Measurements from ENCODE around the gene ANKRD63. TPM values are rescaled to one million over a fixed set of nuclear protein-coding genes. Genes with fewer than 3 reads are reported as not detected.

ANKRD63 gene
- total RNA-seq, 1 donor, result not detected

GRCh38 chr15:40242601-40243000 is 40.3 kb downstream of the ANKRD63 start:
- Histone ChIP-seq H3K4me3 (ENCODE audit: low read length) (no peak overlapping the region), H3K4me1 (ENCODE audit: insufficient read depth, low read length) (peaks cover 11% of the 10 kb centered on the region), H3K9me3 (ENCODE audit: low read depth, low read length) (no peaks in the 10 kb centered on the region), H3K27me3 (ENCODE audit: insufficient read depth, low read length) (peaks cover 5% of the 10 kb centered on the region)

GRCh38 chr15:40242213-40242599 is 40.7 kb downstream of the ANKRD63 start:
- H3K27me3 ChIP-seq (ENCODE audit: insufficient read depth, low read length), result peaks cover 5% of the 10 kb centered on the region
- no peaks in the 10 kb centered on the region for H3K9me3 ChIP-seq (ENCODE audit: low read depth, low read length)
- peaks cover 11% of the 10 kb centered on the region for H3K4me1 ChIP-seq (ENCODE audit: insufficient read depth, low read length)
- H3K4me3 ChIP-seq (ENCODE audit: low read length), result no peak overlapping the region

DNA sequence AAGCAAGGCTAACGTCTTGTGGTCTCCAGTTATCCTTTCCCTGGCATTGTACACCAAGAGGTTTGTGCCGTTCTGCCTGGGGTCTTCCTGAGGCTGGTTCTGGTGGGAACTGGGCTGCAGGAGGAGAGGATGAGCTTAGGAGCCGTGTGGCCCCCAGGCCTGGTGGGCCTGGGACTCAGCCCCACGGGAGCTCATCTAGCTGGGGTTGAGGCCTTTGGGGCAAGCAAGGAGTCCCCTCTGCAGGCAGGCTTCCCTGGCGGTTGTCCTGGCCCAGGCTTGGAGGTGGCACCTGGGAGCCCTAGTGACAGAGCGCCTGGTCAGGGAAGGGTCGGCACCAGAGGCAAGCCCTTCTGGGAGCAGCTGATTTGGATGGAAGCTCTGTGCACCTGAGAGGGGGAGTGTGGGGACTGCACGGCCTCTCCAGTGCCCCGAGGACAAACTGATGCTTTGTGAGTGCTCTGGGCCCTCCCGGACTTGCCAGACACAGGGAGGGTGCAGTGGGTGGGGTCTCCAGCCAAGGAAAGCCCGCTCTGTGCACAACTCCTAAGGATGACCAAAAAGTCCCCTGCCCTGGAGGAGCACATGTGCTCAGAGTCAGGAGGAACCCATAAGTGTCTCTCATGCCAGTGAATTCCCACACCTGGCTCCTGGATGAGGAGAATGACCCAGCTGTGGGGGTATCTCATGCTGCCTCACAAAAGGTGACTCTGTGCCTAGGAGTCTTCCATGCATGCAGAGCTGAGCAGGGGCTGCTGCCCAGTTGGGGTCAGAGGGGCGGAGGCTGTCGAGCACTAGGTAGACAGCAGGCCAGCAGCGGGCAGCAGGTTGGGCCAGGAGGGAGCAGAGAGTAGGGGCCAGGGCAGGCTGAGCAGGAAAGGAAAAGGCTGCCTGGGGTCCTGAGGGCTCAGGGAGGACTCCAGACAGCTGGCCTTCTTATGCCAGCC is 41.3 kb downstream of the ANKRD63 start:
- H3K9me3 ChIP-seq (ENCODE audit: low read depth, low read length), result no peaks in the 10 kb centered on the region
- H3K4me3 ChIP-seq (ENCODE audit: low read length), result no peak overlapping the region
- H3K4me1 ChIP-seq (ENCODE audit: insufficient read depth, low read length), result peaks cover 11% of the 10 kb centered on the region
- H3K27me3 ChIP-seq (ENCODE audit: insufficient read depth, low read length), result peaks cover 5% of the 10 kb centered on the region

GRCh38 chr15:40240619-40241221 is 42.1 kb downstream of the ANKRD63 start:
- no peak overlapping the region for H3K4me3 ChIP-seq (ENCODE audit: low read length)
- peaks cover 15% of the 10 kb centered on the region for H3K4me1 ChIP-seq (ENCODE audit: insufficient read depth, low read length)
- H3K27me3 ChIP-seq (ENCODE audit: insufficient read depth, low read length), result peaks cover 5% of the 10 kb centered on the region
- H3K9me3 ChIP-seq (ENCODE audit: low read depth, low read length), result no peaks in the 10 kb centered on the region

DNA sequence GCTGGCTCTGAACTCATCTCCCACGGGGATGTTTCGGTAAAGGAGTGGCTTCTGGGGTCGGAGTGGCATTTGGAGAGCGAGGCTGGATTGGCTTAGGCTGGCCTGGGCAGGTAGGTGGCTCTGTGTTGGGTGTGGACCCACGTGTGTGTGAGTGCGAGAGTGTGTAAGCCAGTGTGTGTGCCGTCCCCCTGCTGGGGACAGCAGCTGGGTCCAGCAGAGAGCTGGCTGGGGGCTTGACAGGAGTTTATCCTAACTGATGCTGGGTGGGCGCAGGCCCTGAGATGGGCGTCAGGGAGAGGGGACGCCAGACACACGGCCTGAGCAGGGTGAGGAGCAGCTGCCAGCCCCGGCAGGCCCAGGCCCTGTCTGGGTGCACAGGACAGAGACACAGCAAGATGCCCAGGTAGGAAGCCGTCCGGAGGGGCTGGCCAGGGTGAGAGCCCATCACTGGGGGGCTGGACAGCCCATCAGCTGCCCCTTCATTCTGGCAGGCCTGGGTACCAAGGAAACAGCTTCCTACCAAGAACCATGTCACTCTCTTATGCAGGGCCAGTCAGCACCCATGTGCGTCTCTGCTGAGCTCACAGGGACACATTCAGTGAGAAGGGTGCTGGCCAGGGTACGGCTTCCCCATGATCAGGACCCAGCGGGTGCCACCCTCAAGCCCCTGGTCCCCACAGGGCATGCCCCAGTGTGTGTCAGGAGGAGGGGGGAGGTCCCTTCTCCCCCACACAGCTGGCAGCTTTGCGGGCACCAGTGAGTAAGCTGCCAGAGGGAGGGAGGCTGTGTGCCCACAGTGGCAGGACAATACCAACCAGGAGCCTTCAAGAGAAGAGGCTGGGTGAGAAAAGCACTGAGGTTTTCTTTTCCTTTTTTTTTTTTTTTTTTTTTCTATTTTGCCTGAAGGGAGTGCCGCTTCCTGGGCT is 42.9 kb downstream of the ANKRD63 start:
- H3K4me3 ChIP-seq (ENCODE audit: low read length), result no peak overlapping the region
- H3K4me1 ChIP-seq (ENCODE audit: insufficient read depth, low read length), result peaks cover 23% of the 10 kb centered on the region
- peaks cover 5% of the 10 kb centered on the region for H3K27me3 ChIP-seq (ENCODE audit: insufficient read depth, low read length)

DNA sequence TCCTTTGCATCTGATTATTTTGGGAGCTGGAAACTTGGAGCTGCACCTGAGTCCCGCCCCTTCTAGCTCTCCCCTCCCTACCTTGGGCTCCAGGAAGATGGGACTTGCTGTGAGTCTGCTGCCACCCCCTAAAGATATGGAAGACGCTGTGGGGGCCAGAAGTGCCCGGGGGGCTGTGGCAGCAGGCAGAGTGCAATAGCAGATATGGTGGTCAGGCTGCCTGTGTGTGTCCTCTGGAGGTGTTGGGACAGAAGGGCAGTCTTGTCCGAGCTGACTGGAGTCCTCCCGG is 43.5 kb downstream of the ANKRD63 start:
- Histone ChIP-seq H3K4me1 (ENCODE audit: insufficient read depth, low read length) (peaks cover 29% of the 10 kb centered on the region), H3K4me3 (ENCODE audit: low read length) (no peak overlapping the region), H3K9me3 (ENCODE audit: low read depth, low read length) (no peaks in the 10 kb centered on the region), H3K27me3 (ENCODE audit: insufficient read depth, low read length) (peaks cover 5% of the 10 kb centered on the region)

More for the DNA sequence above, 42.9 kb downstream of the ANKRD63 start:
- no peaks in the 10 kb centered on the region for H3K9me3 ChIP-seq (ENCODE audit: low read depth, low read length)

DNA sequence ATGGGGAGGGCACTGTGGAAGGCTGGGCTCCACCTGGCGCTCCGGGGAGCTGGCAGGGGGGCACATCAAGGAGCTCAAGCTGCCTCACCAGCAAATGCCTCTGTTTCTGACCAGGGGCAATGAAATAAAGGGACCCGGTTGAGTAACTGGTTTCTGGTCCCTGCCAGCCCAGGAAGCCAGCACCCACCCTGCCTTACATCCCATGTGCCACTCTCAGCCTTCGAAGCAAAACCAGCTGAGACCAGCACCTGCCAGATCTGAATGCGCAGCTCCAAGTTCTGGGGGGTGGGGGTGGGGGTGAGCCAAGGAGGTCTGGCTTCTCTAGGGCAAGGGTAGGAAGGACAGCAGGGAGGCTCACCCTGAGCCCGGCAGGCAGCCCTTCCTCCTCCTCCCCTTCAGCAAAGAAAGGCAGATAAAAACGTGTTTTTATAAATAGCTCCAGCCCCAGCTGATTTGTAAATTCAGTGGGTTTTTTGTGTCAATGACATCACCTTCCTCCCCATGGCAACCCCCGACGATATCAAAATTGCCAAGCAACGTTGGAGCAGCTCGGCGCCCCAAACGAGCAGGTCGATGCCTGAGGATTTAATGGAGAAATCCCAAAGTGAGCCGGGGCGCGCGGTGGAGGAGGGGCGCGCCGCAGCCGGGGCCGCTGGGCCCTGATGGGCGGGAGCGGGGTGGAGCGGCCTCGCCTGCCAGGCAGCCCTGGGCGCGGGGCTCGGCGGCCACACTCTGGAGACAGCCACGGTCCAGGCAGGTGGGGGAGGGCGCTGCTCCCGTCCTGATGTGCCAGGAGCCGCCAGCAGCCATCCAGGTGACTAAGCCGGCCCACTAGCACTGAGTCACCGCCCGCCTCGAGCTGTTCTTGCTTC is 44.1 kb downstream of the ANKRD63 start, which contains the start of gene PAK6:
PAK6 (plus strand) TSS at position 532 of the 872 bp plus-strand sequence. CDS start 25,723 bp downstream, outside the sequence.
- no peaks in the 10 kb centered on the region for H3K9me3 ChIP-seq (ENCODE audit: low read depth, low read length)
- peaks cover 35% of the 10 kb centered on the region for H3K4me1 ChIP-seq (ENCODE audit: insufficient read depth, low read length)
- H3K27me3 ChIP-seq (ENCODE audit: insufficient read depth, low read length), result peaks cover 5% of the 10 kb centered on the region
- H3K4me3 ChIP-seq (ENCODE audit: low read length), result no peak within 1 kb of the TSS

- no peaks in the 10 kb centered on the region for H3K9me3 ChIP-seq (ENCODE audit: low read depth, low read length)
- peaks cover 47% of the 10 kb centered on the region for H3K4me1 ChIP-seq (ENCODE audit: insufficient read depth, low read length)
- H3K27me3 ChIP-seq (ENCODE audit: insufficient read depth, low read length), result peaks cover 5% of the 10 kb centered on the region
- no peak overlapping the region for H3K4me3 ChIP-seq (ENCODE audit: low read length)
Observed at GRCh38 chr15:40235201-40235885, 47.5 kb downstream of the ANKRD63 start.

GRCh38 chr15:40234783-40235182 is 48.1 kb downstream of the ANKRD63 start:
- Histone ChIP-seq H3K27me3 (ENCODE audit: insufficient read depth, low read length) (peaks cover 5% of the 10 kb centered on the region), H3K4me3 (ENCODE audit: low read length) (no peak overlapping the region), H3K4me1 (ENCODE audit: insufficient read depth, low read length) (peaks cover 47% of the 10 kb centered on the region), H3K9me3 (ENCODE audit: low read depth, low read length) (no peaks in the 10 kb centered on the region)

GRCh38 chr15:40233727-40234577 is 48.9 kb downstream of the ANKRD63 start:
- Histone ChIP-seq H3K4me3 (ENCODE audit: low read length) (no peak overlapping the region), H3K4me1 (ENCODE audit: insufficient read depth, low read length) (peaks cover 40% of the 10 kb centered on the region), H3K9me3 (ENCODE audit: low read depth, low read length) (no peaks in the 10 kb centered on the region), H3K27me3 (ENCODE audit: insufficient read depth, low read length) (peaks cover 3% of the 10 kb centered on the region)

- Histone ChIP-seq H3K27me3 (ENCODE audit: insufficient read depth, low read length) (no peaks in the 10 kb centered on the region), H3K4me3 (ENCODE audit: low read length) (no peak overlapping the region), H3K4me1 (ENCODE audit: insufficient read depth, low read length) (peaks cover 35% of the 10 kb centered on the region), H3K9me3 (ENCODE audit: low read depth, low read length) (no peaks in the 10 kb centered on the region)
Observed at GRCh38 chr15:40232625-40233070, 50.2 kb downstream of the ANKRD63 start.

All from mononuclear cell (primary cell).